ENCODE measurements around the gene ATAD1. TPM values are rescaled to one million over a fixed set of nuclear protein-coding genes. Genes with fewer than 3 reads are reported as not detected.

The ATAD1 gene
- total RNA-seq, 1 donor from 2014 or later, result 16.0 TPM

- DNase-seq (ENCODE audit: low read depth in 2 of 2), result no peak
These were observed 102.3 kb downstream of the ATAD1 start for GRCh38 chr10:87715552-87716347.

DNA sequence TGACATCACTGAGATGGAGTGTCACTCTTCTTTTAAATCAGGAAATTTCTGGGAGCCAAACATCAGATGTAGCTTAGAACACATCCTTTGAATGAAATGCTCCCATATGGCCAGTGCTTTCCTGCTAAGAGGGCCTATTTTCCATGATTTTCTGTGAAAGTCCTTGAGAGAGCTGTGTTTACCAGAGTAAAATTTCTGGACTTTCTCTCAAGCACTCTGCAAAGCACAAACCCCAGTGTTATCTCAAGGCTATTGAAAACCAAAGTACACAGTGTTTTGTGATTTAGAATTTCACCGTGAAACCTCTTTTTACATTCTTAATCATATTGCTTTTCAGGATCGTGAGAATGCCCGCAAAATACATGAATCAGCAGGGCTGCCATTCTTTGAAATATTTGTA, 104.3 kb downstream of the ATAD1 start:
- DNase-seq (ENCODE audit: low read depth in 2 of 2), result no peak

GRCh38 chr10:87712913-87713616, 105.0 kb downstream of the ATAD1 start:
- no peak for DNase-seq (ENCODE audit: low read depth in 2 of 2)

- DNase-seq (ENCODE audit: low read depth in 2 of 2), result no peak
These were observed 110.8 kb downstream of the ATAD1 start for GRCh38 chr10:87707254-87707653.

- DNase-seq (ENCODE audit: low read depth in 2 of 2), result no peak
These were observed 111.3 kb downstream of the ATAD1 start for GRCh38 chr10:87706731-87707130.

GRCh38 chr10:87705339-87705738, 112.7 kb downstream of the ATAD1 start:
- no peak for DNase-seq (ENCODE audit: low read depth in 2 of 2)

- DNase-seq (ENCODE audit: low read depth in 2 of 2), result no peak
These were observed 114.3 kb downstream of the ATAD1 start for GRCh38 chr10:87703771-87704170.

GRCh38 chr10:87702973-87703294, 115.1 kb downstream of the ATAD1 start:
- DNase-seq (ENCODE audit: low read depth in 2 of 2), result no peak

GRCh38 chr10:87702260-87702972, 115.6 kb downstream of the ATAD1 start:
- DNase-seq (ENCODE audit: low read depth in 2 of 2), result no peak

Other genes starting within 250 kb of the ATAD1 start
- 52.6 and 102 TPM in 2 replicates for gene PAPSS2, start 158.3 kb downstream of the ATAD1 start, total RNA-seq
- gene KLLN, start 45.3 kb upstream of the ATAD1 start, total RNA-seq, result 0.13 and 0.26 TPM in 2 replicates
- gene PTEN, start 45.4 kb upstream of the ATAD1 start, total RNA-seq, result 72.5 and 82.6 TPM in 2 replicates